ENCODE data around the gene BRD1.

DNA sequence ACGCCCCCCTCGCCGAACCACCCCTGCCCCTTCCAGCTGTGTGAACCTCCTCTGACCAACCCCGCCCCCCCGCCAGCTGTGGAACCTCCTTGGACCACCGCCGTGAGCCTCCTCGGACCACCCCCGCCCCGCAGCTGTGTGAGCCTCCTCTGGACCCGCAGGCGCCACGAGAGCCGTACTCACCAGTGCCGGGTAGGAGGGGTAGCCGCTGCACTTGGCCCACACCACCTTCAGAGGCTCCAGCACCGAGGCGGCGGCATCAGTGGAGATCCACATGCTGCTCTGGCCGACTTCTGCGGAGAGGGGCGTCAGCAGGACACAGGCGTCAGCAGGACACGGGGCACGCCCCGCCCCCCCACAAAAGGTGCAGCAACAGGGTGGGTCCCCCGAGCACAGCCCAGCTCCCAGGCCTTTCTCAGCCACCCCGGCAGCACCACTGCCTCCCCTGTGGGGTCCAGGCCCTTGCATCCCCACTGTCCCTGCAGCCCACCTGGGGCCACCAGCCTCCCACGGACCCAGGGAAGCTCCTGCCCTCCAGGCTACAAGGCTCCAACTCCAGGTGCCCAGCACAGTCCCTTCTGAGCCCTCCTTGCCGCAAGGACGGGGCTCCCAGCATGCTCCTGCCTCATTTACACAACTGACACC, 51.7 kb downstream of the BRD1 start:
- TF ChIP-seq, protein P1, sequence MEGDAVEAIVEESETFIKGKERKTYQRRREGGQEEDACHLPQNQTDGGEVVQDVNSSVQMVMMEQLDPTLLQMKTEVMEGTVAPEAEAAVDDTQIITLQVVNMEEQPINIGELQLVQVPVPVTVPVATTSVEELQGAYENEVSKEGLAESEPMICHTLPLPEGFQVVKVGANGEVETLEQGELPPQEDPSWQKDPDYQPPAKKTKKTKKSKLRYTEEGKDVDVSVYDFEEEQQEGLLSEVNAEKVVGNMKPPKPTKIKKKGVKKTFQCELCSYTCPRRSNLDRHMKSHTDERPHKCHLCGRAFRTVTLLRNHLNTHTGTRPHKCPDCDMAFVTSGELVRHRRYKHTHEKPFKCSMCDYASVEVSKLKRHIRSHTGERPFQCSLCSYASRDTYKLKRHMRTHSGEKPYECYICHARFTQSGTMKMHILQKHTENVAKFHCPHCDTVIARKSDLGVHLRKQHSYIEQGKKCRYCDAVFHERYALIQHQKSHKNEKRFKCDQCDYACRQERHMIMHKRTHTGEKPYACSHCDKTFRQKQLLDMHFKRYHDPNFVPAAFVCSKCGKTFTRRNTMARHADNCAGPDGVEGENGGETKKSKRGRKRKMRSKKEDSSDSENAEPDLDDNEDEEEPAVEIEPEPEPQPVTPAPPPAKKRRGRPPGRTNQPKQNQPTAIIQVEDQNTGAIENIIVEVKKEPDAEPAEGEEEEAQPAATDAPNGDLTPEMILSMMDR (IDR thresholded peaks at IDR 0.05), result no peak
- no peak for TF ChIP-seq POLR2A (IDR thresholded peaks at IDR 0.05)
